Fibroblast of lung (primary cell): ENCODE results near the gene TMEM131.

ENCODE experiments used
- EZH2 ChIP-seq: IDR thresholded peaks from 2 replicates; pipeline ENCODE4 v1.5.1; 2012; ENCODE audit warnings: low read length, control low read depth, mild to moderate bottlenecking; ENCODE audit errors: missing control alignments
- TF ChIP-seq, protein P1 (sequence below), 2 donors: IDR thresholded peaks in 1 of 2; conservative IDR thresholded peaks in 1 of 2; 1 replicate in 1 of 2; 2 replicates in 1 of 2; pipeline ENCODE4 v1.5.1; 2011 to 2012; ENCODE audit warnings: low read length in 2 of 2, control low read depth in 1 of 2, inconsistent platforms in 1 of 2, low read depth in 1 of 2, mild to moderate bottlenecking in 1 of 2

DNA sequence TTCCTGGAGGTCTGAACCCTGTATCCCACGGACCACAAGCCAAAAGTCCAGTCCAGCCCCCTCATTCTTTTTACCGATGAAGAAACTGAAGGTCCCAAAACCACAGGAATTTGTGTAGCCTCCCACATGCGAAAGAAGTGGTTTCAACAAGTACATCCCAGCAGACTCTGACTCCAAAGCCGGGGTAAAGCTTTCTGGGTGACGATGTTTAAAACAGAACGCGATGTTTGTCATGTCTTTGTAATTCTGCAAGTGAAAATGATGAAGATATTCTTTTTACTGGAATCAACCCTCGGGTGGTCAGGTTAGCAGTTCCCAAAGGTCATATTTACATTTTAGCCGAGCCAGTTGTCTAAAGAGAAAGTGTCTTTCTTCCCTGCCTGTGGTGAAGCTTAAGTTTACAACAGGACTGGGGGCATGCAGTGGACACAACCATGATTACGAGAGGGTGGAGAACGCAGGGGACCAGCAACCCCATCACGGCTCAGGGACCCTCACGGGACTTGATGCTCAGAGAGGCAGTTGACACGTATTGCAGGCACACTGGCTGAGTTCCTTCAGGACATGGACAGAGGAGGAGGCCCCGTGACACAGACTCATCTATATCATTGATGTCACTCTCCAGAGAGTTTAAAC lies 17.8 kb upstream of the TMEM131 start:
- TF ChIP-seq, protein P1, sequence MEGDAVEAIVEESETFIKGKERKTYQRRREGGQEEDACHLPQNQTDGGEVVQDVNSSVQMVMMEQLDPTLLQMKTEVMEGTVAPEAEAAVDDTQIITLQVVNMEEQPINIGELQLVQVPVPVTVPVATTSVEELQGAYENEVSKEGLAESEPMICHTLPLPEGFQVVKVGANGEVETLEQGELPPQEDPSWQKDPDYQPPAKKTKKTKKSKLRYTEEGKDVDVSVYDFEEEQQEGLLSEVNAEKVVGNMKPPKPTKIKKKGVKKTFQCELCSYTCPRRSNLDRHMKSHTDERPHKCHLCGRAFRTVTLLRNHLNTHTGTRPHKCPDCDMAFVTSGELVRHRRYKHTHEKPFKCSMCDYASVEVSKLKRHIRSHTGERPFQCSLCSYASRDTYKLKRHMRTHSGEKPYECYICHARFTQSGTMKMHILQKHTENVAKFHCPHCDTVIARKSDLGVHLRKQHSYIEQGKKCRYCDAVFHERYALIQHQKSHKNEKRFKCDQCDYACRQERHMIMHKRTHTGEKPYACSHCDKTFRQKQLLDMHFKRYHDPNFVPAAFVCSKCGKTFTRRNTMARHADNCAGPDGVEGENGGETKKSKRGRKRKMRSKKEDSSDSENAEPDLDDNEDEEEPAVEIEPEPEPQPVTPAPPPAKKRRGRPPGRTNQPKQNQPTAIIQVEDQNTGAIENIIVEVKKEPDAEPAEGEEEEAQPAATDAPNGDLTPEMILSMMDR (conservative IDR thresholded peaks at IDR 0.05 in 1 of 2, IDR thresholded peaks at IDR 0.05 in 1 of 2; ENCODE audit: low read depth in 1 of 2, low read length in 2 of 2): no peak
- no peak for TF ChIP-seq EZH2
